SJSA1 (cell line): ENCODE results near the gene CD58. TPM values are rescaled to one million over a fixed set of nuclear protein-coding genes. Genes with fewer than 3 reads are reported as not detected.
A peak's percentile ranks its signal among the peaks of the same experiment; 100 is the strongest.

Source experiments
- DNase-seq, 2 experiments: peaks; one replicate each; pipeline ENCODE4 v3.0.0-alpha.2; 2015 to 2020; ENCODE audit warnings: low spot score in 2 of 2, low read depth in 1 of 2
- H3K27ac ChIP-seq: fragments of 250-450 bp; sonication (Bioruptor Pico); 2 replicates; pipeline ENCODE4 v1.5.1; 2020; ENCODE audit warnings: mild to moderate bottlenecking, moderate library complexity
- H3K27me3 ChIP-seq: fragments of 250-450 bp; sonication (Bioruptor Pico); replicated peaks from 2 replicates; pipeline ENCODE4 v1.5.1; 2020; ENCODE audit warnings: mild to moderate bottlenecking, moderate library complexity
- H3K36me3 ChIP-seq: fragments of 250-450 bp; sonication (Bioruptor Pico); 2 replicates; pipeline ENCODE4 v1.5.1; 2020; ENCODE audit warnings: mild to moderate bottlenecking
- H3K4me1 ChIP-seq: fragments of 250-450 bp; sonication (Bioruptor Pico); replicated peaks from 2 replicates; pipeline ENCODE4 v1.6.1; 2021; ENCODE audit warnings: mild to moderate bottlenecking
- H3K4me3 ChIP-seq: fragments of 250-450 bp; sonication (Bioruptor Pico); 2 replicates; pipeline ENCODE4 v1.5.1; 2020; ENCODE audit warnings: mild to moderate bottlenecking
- H3K9me3 ChIP-seq: fragments of 250-450 bp; sonication (Bioruptor Pico); replicated peaks from 2 replicates; pipeline ENCODE4 v1.5.1; 2020; ENCODE audit warnings: mild to moderate bottlenecking
- total RNA-seq: library from RNA; depleted of rRNA; stranded (reverse); fragments of >200 nt; shearing (Covaris generic); gene quantifications from 2 replicates; pipeline ENCODE4 v1.2.3, GENCODE V29; 2014

Gene CD58
- total RNA-seq, 1 experiment from 2014 or later = 23.2 TPM

GRCh38 chr1:116586741-116587143 lies 15.9 kb upstream of the CD58 start:
- Histone ChIP-seq H3K4me1 (no peaks in the 10 kb centered on the region), H3K9me3 (no peaks in the 10 kb centered on the region), H3K4me3 (no peak overlapping the region), H3K27ac (no peak overlapping the region), H3K36me3 (no peaks in the 10 kb centered on the region), H3K27me3 (no peaks in the 10 kb centered on the region)
- no peak for DNase-seq

GRCh38 chr1:116585886-116586285 lies 15.1 kb upstream of the CD58 start:
- Histone ChIP-seq H3K4me3 (no peak overlapping the region), H3K9me3 (no peaks in the 10 kb centered on the region), H3K27me3 (no peaks in the 10 kb centered on the region), H3K27ac (no peak overlapping the region), H3K4me1 (no peaks in the 10 kb centered on the region), H3K36me3 (no peaks in the 10 kb centered on the region)
- DNase-seq = no peak

GRCh38 chr1:116581323-116581885 lies 10.6 kb upstream of the CD58 start:
- Histone ChIP-seq H3K4me3 (no peak overlapping the region), H3K27ac (no peak overlapping the region)

GRCh38 chr1:116580446-116581322 lies 9.9 kb upstream of the CD58 start:
- H3K27me3 ChIP-seq = no peaks in the 10 kb centered on the region
- no peak for DNase-seq

More at GRCh38 chr1:116581323-116581885, 10.6 kb upstream of the CD58 start:
- Histone ChIP-seq H3K9me3 (no peaks in the 10 kb centered on the region), H3K36me3 (no peaks in the 10 kb centered on the region), H3K27me3 (no peaks in the 10 kb centered on the region), H3K4me1 (no peaks in the 10 kb centered on the region)
- DNase-seq = no peak

GRCh38 chr1:116579259-116579875 lies 8.5 kb upstream of the CD58 start:
- Histone ChIP-seq H3K36me3 (no peaks in the 10 kb centered on the region), H3K27ac (no peak overlapping the region), H3K9me3 (no peaks in the 10 kb centered on the region), H3K4me1 (no peaks in the 10 kb centered on the region), H3K4me3 (no peak overlapping the region), H3K27me3 (no peaks in the 10 kb centered on the region)
- DNase-seq = no peak

More at GRCh38 chr1:116580446-116581322, 9.9 kb upstream of the CD58 start:
- Histone ChIP-seq H3K4me3 (no peak overlapping the region), H3K27ac (no peak overlapping the region), H3K9me3 (no peaks in the 10 kb centered on the region), H3K36me3 (no peaks in the 10 kb centered on the region), H3K4me1 (no peaks in the 10 kb centered on the region)

- Histone ChIP-seq H3K9me3 (no peaks in the 10 kb centered on the region), H3K4me1 (no peaks in the 10 kb centered on the region), H3K27me3 (no peaks in the 10 kb centered on the region), H3K36me3 (no peaks in the 10 kb centered on the region), H3K27ac (no peak overlapping the region), H3K4me3 (no peak overlapping the region)
- DNase-seq = no peak
Measured at GRCh38 chr1:116578581-116578980, 7.8 kb upstream of the CD58 start.

- Histone ChIP-seq H3K36me3 (no peaks in the 10 kb centered on the region), H3K4me1 (no peaks in the 10 kb centered on the region), H3K4me3 (no peak overlapping the region), H3K9me3 (no peaks in the 10 kb centered on the region), H3K27ac (no peak overlapping the region), H3K27me3 (no peaks in the 10 kb centered on the region)
- no peak for DNase-seq
Measured at GRCh38 chr1:116577759-116578314, 7.0 kb upstream of the CD58 start.

- Histone ChIP-seq H3K4me3 (no peak overlapping the region), H3K36me3 (peaks cover 7% of the 10 kb centered on the region), H3K27me3 (no peaks in the 10 kb centered on the region), H3K27ac (no peak overlapping the region), H3K9me3 (no peaks in the 10 kb centered on the region), H3K4me1 (peaks cover 13% of the 10 kb centered on the region)
- DNase-seq = peak; percentile 41 to 54
Measured at GRCh38 chr1:116574581-116575291, 3.9 kb upstream of the CD58 start.

GRCh38 chr1:116573431-116574095 lies 2.7 kb upstream of the CD58 start:
- H3K4me1 ChIP-seq = peaks cover 15% of the 10 kb centered on the region
- DNase-seq = no peak
- no peak overlapping the region for H3K4me3 ChIP-seq
- no peaks in the 10 kb centered on the region for H3K9me3 ChIP-seq
- peaks cover 7% of the 10 kb centered on the region for H3K36me3 ChIP-seq
- no peaks in the 10 kb centered on the region for H3K27me3 ChIP-seq
- no peak overlapping the region for H3K27ac ChIP-seq

GRCh38 chr1:116572771-116573430 lies 2.1 kb upstream of the CD58 start:
- H3K9me3 ChIP-seq = no peaks in the 10 kb centered on the region
- H3K4me3 ChIP-seq = no peak overlapping the region
- DNase-seq = no peak
- no peaks in the 10 kb centered on the region for H3K27me3 ChIP-seq
- H3K36me3 ChIP-seq = peaks cover 7% of the 10 kb centered on the region
- peaks cover 15% of the 10 kb centered on the region for H3K4me1 ChIP-seq
- no peak overlapping the region for H3K27ac ChIP-seq

- no peak for DNase-seq
- Histone ChIP-seq H3K27ac (no peak overlapping the region), H3K4me1 (peaks cover 15% of the 10 kb centered on the region), H3K27me3 (no peaks in the 10 kb centered on the region), H3K36me3 (peaks cover 7% of the 10 kb centered on the region), H3K4me3 (no peak overlapping the region), H3K9me3 (no peaks in the 10 kb centered on the region)
Measured at GRCh38 chr1:116572099-116572498, 1.3 kb upstream of the CD58 start.

- Histone ChIP-seq H3K4me1 (peaks cover 15% of the 10 kb centered on the region), H3K36me3 (peaks cover 7% of the 10 kb centered on the region), H3K27me3 (no peaks in the 10 kb centered on the region), H3K9me3 (no peaks in the 10 kb centered on the region), H3K27ac (peak overlapping the region; percentile 71), H3K4me3 (peak overlapping the region; percentile 80)
- no peak for DNase-seq
Measured at GRCh38 chr1:116571215-116571919, 541 bp upstream of the CD58 start.
